Activated T-cell treated with anti-CD3 and anti-CD28 coated beads, Interleukin-2, amount 50 U/mL, for 72 hours (primary cell): ENCODE measurements around the gene PISD. TPM values are rescaled to one million over a fixed set of nuclear protein-coding genes. Genes with fewer than 3 reads are reported as not detected.

Source experiments
- ATAC-seq, 2 donors: fragments of 150-1000 bp; cut with Tn5 transposase; replicated peaks in 1 of 2; 2 replicates each; pipeline ENCODE4 v1.10.0; 2021; ENCODE audit warnings: moderate library complexity in 2 of 2, mild to moderate bottlenecking in 1 of 2
- DNase-seq, 2 donors: peaks; one replicate each; pipeline ENCODE4 v3.0.0; 2021 to 2022; ENCODE audit warnings: mixed read lengths in 1 of 2
- H3K27ac Mint-ChIP-seq: one replicate; pipeline ENCODE4 v1.8.0; 2022; ENCODE audit warnings: mild to moderate bottlenecking, moderate library complexity, mixed read lengths
- H3K27me3 Mint-ChIP-seq: one replicate; pipeline ENCODE4 v1.8.0; 2022; ENCODE audit warnings: low read depth, mixed read lengths
- H3K36me3 Mint-ChIP-seq, 2 donors: one replicate each; pipeline ENCODE4 v1.8.0; 2022; ENCODE audit warnings: mixed read lengths in 2 of 2, mild to moderate bottlenecking in 1 of 2; ENCODE audit not compliant: insufficient read depth in 2 of 2
- H3K4me1 Mint-ChIP-seq: one replicate; pipeline ENCODE4 v1.8.0; 2022; ENCODE audit warnings: low read depth, mixed read lengths
- H3K4me3 Mint-ChIP-seq, 2 donors: one replicate each; pipeline ENCODE4 v1.8.0; 2022; ENCODE audit warnings: mild to moderate bottlenecking in 2 of 2, mixed read lengths in 2 of 2, moderate library complexity in 2 of 2
- H3K9me3 Mint-ChIP-seq, 2 donors: one replicate each; pipeline ENCODE4 v1.8.0; 2022; ENCODE audit warnings: mixed read lengths in 2 of 2
- total RNA-seq, 2 donors: library from RNA; stranded (reverse); gene quantifications; one replicate each; pipeline ENCODE4 v1.2.3, GENCODE V29; 2022

Gene PISD
- total RNA-seq, 2 donors from 2014 or later, result 38.0 to 38.5 TPM

DNA sequence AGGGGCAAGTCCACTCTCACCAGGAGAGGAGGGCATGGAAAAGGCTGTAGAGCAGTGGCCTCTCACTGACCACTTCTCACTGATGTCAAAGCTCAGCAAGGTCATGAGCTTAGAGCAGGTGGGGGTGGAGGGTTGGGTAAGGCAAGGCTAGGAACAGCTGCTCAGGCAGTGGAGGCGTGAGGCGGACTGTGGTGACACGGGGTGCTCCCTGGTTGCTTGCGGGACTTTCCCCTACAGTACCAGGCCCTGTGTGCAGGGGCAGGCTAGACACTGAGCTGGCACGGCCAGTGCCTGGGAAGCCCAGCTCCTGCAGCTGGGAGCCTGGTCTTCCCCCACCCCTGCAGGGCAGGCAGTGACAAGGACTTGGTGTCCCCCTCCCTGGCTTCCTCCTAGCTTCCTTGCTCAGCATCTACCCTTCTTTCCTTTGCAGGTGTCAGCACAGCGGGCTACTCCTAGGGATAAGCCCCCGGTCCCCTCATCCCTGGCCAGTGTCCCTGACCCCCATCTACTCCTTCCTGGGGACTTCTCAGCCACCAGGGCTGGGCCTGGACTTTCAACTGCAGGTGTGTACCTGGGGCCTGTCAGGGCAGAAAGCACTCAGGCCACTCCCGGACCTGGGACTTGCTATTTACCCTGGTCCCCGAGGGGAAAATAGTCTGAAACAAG, 45.6 kb downstream of the PISD start:
- H3K4me1 Mint-ChIP-seq, result peaks cover 27% of the 10 kb centered on the region
- peak overlapping the region; percentile 90 for H3K27ac Mint-ChIP-seq
- DNase-seq (peak; percentile 36 to 48), ATAC-seq (peak; percentile 54 to 57)
- H3K36me3 Mint-ChIP-seq, result peaks cover 4 to 17% of the 10 kb centered on the region in 2 donors
- no peak overlapping the region for H3K4me3 Mint-ChIP-seq
- H3K27me3 Mint-ChIP-seq, result no peaks in the 10 kb centered on the region
- no peaks in the 10 kb centered on the region for H3K9me3 Mint-ChIP-seq

DNA sequence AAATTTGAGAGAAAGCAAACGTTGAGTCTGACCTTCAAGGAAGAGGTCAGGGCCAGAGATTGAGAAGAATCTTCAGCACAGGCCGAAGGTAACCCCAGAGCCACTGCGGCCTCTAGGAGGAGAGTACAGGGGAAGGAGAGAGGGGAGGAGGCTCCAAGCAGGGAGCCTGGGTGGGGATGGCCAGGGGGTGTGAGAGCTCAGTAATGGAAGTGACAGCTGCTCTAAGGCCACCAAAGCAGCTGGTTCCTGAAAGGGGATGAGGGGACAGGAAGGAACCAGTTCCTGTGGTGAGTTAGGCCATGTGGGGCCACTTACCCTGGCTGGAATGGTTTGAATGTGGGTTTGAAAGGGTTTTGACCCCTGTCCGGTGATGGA, 46.1 kb downstream of the PISD start:
- Mint-ChIP-seq H3K27me3 (no peaks in the 10 kb centered on the region), H3K4me3 (peak overlapping the region in 1 of 2 donors; percentile 7), H3K36me3 (peaks cover 4 to 17% of the 10 kb centered on the region in 2 donors), H3K27ac (peak overlapping the region; percentile 90), H3K4me1 (peaks cover 27% of the 10 kb centered on the region), H3K9me3 (no peaks in the 10 kb centered on the region)
- ATAC-seq, result peak; percentile 1 to 4
- DNase-seq, result no peak

DNA sequence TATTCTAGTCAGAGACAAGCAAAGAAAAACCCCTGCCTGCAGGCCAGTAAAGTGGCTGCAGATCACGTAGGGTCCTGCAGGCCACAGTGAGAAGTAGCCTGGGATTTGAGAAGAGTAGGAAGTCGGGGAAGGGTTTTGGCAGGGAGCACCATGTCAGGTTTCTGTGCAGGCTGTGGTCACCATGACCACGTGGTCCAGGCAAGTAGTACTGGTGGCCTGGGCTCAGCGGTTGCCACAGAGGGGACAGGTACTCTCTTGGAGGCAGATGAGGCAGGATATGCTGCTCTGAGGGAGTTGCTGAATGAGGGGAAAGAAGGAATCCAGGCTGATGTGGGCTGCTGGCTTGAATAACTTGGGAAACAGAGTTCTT, 46.5 kb downstream of the PISD start:
- Mint-ChIP-seq H3K36me3 (peaks cover 4 to 17% of the 10 kb centered on the region in 2 donors), H3K4me3 (no peak overlapping the region), H3K27me3 (no peaks in the 10 kb centered on the region), H3K9me3 (no peaks in the 10 kb centered on the region), H3K4me1 (peaks cover 27% of the 10 kb centered on the region), H3K27ac (peak overlapping the region; percentile 90)
- DNase-seq, result no peak
- no peak for ATAC-seq

DNA sequence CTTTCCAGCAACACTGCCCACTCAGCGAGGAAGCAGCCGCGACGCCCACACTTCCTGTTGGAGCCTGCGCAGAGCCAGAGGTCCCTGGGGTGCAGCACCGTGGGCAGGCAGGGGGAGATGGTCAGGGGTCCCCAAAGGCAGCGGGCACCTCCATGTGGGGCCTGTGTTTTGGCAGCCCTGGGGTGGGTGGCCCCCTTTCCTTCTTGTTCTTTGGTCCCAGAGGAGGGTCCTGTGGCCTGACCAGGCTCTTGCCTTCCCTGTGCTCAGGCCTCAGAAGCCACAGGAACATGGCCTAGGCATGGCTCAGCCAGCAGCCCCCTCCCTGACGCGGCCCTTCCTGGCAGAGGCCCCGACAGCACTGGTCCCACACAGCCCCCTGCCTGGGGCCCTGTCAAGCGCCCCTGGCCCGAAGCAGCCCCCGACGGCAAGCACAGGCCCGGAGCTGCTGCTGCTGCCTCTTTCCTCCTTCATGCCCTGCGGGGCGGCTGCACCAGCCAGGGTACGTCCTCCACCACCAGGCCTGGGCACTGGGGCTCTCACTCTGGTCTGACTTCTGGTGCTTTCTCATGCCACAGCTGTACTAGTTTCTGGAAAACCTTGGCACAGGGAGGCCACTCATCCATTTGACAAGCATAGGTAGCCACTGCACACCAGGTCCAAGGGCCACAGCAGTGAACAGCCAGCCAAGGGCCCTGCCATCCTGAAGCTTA, 47.1 kb downstream of the PISD start:
- ATAC-seq, result no peak
- DNase-seq, result no peak
- peaks cover 4 to 17% of the 10 kb centered on the region in 2 donors for H3K36me3 Mint-ChIP-seq
- no peaks in the 10 kb centered on the region for H3K9me3 Mint-ChIP-seq
- H3K4me1 Mint-ChIP-seq, result peaks cover 27% of the 10 kb centered on the region
- peak overlapping the region; percentile 90 for H3K27ac Mint-ChIP-seq
- no peak overlapping the region for H3K4me3 Mint-ChIP-seq
- no peaks in the 10 kb centered on the region for H3K27me3 Mint-ChIP-seq

DNA sequence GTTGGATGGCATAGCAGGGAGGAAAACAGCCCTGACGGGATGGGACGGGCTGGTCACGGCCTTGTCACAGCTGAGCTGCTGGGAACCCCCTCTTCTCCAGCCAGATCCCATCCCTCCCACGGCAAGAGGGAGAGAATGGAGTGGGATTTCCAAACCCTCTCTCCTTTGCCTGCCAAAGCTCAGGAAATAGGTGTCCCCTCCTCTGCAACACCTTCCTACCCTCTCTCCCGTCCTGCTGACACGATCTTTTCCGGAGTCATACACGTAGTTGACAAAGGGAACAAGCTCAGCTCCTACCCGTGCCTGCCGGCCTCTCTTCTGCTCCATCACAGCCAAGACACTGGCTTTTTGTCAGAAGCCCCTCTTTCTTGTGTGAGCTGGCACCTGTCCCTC, 48.1 kb downstream of the PISD start:
- Mint-ChIP-seq H3K27me3 (no peaks in the 10 kb centered on the region), H3K36me3 (peaks cover 4 to 13% of the 10 kb centered on the region in 2 donors), H3K27ac (peak overlapping the region; percentile 69), H3K4me3 (no peak overlapping the region), H3K9me3 (no peaks in the 10 kb centered on the region), H3K4me1 (peaks cover 27% of the 10 kb centered on the region)
- ATAC-seq (no peak), DNase-seq (no peak)

DNA sequence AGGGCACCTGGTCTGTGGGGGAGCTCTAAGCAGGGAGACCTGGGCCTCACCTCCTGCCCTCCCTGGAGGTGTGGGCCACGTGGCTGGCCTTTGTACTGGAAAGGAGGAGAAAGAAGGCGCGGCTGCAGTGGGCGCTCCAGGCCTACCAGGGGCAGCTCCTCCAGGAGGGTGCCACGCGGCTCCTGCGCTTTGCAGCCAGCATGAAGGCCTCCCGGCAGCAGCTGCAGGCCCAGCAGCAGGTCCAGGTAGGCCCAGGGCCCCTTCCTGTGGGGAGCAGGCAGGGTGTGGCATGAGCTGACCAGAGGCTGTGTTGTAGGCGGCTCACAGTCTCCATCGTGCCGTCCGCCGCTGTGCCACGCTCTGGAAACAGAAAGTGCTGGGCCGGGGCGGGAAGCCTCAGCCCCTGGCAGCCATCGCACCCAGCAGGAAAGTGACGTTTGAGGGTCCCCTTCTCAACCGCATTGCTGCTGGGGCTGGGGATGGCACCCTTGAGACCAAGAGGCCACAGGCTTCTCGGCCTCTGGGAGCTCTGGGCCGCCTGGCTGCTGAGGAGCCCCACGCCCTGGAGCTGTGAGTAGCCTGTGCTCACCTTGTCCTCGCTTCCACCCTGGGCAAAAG, 48.6 kb downstream of the PISD start:
- H3K36me3 Mint-ChIP-seq, result peaks cover 2 to 10% of the 10 kb centered on the region in 2 donors
- no peak for ATAC-seq
- no peak overlapping the region for H3K27ac Mint-ChIP-seq
- no peak for DNase-seq
- peaks cover 27% of the 10 kb centered on the region for H3K4me1 Mint-ChIP-seq
- no peaks in the 10 kb centered on the region for H3K27me3 Mint-ChIP-seq
- no peak overlapping the region for H3K4me3 Mint-ChIP-seq
- H3K9me3 Mint-ChIP-seq, result no peaks in the 10 kb centered on the region

DNA sequence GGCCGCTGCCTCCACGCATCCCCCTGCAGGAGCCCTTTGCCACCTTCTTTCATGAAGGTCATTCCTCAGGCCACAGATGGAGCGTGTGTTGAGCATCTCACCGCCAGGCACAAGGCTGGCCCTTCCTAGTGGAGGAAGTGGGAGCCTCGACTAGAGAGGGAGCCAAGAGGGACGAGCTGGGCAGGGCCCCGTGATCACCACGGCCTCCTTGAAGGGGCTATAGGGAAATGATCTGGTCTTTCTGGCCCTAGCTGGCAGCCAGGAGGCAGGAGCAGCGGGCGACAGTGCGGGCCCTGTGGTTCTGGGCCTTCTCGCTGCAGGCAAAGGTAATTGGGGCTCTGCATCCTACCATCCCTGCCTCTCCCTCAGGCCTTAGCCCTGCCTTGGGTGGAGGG, 49.1 kb downstream of the PISD start:
- DNase-seq (no peak), ATAC-seq (no peak)
- Mint-ChIP-seq H3K27ac (no peak overlapping the region), H3K4me3 (no peak overlapping the region), H3K9me3 (no peaks in the 10 kb centered on the region), H3K36me3 (peaks cover 2 to 10% of the 10 kb centered on the region in 2 donors), H3K27me3 (no peaks in the 10 kb centered on the region), H3K4me1 (peaks cover 27% of the 10 kb centered on the region)

DNA sequence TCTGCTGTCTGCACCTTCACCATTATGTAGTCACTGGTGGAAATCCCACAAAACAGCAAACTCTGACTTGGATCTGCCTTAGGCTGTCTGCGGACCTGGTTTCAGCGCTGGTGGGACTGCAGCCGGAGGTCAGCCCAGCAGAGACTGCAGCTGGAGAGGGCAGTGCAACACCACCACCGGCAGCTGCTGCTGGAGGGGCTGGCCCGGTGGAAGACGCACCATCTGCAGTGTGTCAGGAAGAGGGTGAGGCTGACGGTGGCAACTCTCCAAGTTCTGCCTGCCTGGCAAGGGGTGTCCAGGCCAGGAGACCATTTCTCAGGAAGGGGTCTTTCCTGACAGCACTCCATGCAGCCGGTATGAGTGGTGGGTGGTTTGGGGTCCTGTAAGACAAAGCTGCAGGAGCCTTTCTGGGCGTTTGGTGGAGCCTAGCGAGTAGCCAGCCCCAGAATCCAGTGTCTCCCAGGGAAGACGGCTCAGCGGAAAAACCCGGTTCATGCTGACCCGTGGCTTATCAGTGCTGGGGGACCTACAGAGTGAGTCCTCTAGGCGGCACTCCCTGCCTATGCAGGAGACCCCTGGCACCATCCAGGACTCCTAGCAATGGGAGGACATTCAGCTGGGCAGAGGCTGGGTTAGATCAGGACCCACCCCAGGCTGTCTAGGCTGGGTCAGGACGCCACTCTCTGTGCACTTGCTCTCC, 50.8 kb downstream of the PISD start:
- Mint-ChIP-seq H3K27me3 (no peaks in the 10 kb centered on the region), H3K9me3 (no peaks in the 10 kb centered on the region), H3K36me3 (peaks cover 3 to 11% of the 10 kb centered on the region in 2 donors), H3K4me1 (peaks cover 21% of the 10 kb centered on the region), H3K4me3 (no peak overlapping the region), H3K27ac (no peak overlapping the region)
- no peak for ATAC-seq
- no peak for DNase-seq

DNA sequence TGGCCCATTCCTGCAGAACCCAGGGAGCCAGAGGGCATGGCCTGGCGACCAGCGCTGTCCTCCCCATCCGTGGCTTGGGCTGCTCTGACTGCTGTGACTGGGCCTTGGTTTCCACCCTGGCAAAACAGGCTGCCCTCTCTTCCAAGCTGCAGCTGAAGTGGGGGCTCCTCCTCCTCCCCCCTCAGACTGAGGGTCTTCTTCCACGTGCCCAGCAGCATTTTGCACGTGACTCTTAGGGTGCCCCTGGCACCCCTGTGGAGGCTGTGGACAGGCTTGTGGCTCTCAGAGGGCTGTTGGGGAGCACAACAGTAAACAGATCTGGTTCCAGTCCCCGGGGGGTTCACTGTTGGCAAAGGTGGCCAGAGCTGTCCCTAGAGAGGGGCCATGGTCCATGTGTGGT, 51.4 kb downstream of the PISD start:
- peaks cover 8 to 14% of the 10 kb centered on the region in 2 donors for H3K36me3 Mint-ChIP-seq
- no peaks in the 10 kb centered on the region for H3K9me3 Mint-ChIP-seq
- no peak overlapping the region for H3K4me3 Mint-ChIP-seq
- DNase-seq (no peak), ATAC-seq (no peak)
- H3K4me1 Mint-ChIP-seq, result peaks cover 15% of the 10 kb centered on the region
- no peak overlapping the region for H3K27ac Mint-ChIP-seq
- H3K27me3 Mint-ChIP-seq, result no peaks in the 10 kb centered on the region

DNA sequence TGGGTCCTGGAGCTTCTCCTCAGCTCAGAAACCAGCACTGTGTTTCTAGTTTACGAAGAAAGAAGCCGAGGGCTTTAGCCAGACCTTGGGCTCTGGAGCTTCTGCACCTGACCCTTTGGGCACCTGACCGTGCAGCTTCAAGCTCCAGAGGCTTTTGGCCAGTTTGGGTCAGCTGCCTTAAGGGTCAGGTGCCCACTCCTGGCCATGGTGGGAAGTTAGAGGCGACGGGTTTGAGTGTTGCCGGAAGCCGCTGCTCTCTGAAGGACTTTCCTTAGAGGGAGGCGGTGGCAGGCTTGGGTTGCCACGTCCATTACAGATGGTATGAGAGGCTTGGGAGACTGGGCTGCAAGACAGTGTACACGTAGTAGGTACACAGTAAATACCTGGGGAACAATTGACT, 52.3 kb downstream of the PISD start:
- H3K27me3 Mint-ChIP-seq, result no peaks in the 10 kb centered on the region
- no peak overlapping the region for H3K27ac Mint-ChIP-seq
- no peak overlapping the region for H3K4me3 Mint-ChIP-seq
- DNase-seq (no peak), ATAC-seq (no peak)
- H3K36me3 Mint-ChIP-seq, result peaks cover 10 to 18% of the 10 kb centered on the region in 2 donors
- H3K9me3 Mint-ChIP-seq, result no peaks in the 10 kb centered on the region
- H3K4me1 Mint-ChIP-seq, result peaks cover 9% of the 10 kb centered on the region

DNA sequence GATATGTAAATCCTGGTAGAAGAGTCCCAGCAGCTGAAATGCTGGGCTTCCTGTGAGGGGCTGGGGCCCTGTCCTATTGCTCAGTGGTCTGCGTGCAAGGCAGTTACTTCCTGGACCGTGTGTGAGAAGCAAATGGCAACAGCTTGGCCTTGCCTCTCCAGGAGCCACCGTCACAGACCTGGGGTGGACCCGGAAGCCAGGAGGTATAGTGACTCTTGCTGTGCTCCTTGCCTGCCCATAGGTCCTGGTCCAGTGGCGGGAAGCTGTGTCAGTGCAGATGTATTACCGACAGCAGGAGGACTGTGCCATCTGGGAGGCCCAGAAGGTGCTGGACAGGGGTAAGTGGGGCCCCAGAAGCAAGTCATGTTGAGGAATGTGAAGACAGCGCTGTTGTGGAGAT, 54.3 kb downstream of the PISD start:
- Mint-ChIP-seq H3K9me3 (no peaks in the 10 kb centered on the region), H3K36me3 (peaks cover 10 to 22% of the 10 kb centered on the region in 2 donors), H3K27ac (peak overlapping the region; percentile 29), H3K4me3 (no peak overlapping the region), H3K4me1 (no peaks in the 10 kb centered on the region), H3K27me3 (no peaks in the 10 kb centered on the region)
- DNase-seq, result no peak
- ATAC-seq, result no peak

DNA sequence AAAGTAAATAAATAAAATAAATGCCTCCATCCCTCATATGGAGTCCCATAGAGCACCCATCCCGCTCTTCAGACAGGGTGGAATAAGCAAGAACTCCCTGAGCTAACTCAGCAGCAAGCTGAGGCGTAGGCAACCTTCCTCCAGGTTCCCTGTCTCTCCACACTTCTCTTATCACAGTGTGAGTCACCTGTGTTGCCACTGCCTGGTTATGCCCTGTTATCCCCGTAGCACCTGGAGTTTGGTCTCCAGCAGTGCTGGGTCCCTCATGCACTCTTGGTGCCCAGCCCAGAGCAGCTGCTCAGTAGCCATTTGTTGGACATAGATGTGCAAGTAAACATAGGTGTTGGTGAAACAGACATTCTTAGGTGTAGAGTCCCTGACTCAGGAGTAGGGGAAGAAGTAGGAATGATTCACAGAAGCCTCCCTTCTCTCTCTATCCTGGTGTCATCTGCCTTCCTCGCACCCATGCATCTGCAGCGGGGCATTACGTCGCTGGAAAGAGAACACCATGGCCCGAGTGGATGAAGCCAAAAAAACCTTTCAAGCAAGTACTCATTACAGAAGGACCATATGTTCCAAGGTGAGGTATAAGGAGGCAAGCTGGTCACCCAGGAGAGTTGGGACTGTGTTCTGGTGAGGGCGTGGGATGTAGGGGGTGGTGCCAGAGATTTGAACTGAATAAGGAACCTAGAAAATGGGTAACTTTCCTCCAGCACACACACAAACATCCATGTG, 56.0 kb downstream of the PISD start:
- Mint-ChIP-seq H3K27ac (no peak overlapping the region), H3K4me3 (no peak overlapping the region), H3K4me1 (no peaks in the 10 kb centered on the region), H3K27me3 (no peaks in the 10 kb centered on the region), H3K9me3 (no peaks in the 10 kb centered on the region), H3K36me3 (peaks cover 8 to 25% of the 10 kb centered on the region in 2 donors)
- DNase-seq, result no peak
- no peak for ATAC-seq
